ENCODE data around the gene SLC30A2. TPM values are rescaled to one million over a fixed set of nuclear protein-coding genes. Genes with fewer than 3 reads are reported as not detected.

Gene SLC30A2
- total and polyA plus RNA-seq, 9 of the 15 experiments (the other 6 are each of a cell fraction or from before 2014, with no cell fraction given) = 0.01 to 0.18 (median 0.06) TPM; not detected in 3

DNA sequence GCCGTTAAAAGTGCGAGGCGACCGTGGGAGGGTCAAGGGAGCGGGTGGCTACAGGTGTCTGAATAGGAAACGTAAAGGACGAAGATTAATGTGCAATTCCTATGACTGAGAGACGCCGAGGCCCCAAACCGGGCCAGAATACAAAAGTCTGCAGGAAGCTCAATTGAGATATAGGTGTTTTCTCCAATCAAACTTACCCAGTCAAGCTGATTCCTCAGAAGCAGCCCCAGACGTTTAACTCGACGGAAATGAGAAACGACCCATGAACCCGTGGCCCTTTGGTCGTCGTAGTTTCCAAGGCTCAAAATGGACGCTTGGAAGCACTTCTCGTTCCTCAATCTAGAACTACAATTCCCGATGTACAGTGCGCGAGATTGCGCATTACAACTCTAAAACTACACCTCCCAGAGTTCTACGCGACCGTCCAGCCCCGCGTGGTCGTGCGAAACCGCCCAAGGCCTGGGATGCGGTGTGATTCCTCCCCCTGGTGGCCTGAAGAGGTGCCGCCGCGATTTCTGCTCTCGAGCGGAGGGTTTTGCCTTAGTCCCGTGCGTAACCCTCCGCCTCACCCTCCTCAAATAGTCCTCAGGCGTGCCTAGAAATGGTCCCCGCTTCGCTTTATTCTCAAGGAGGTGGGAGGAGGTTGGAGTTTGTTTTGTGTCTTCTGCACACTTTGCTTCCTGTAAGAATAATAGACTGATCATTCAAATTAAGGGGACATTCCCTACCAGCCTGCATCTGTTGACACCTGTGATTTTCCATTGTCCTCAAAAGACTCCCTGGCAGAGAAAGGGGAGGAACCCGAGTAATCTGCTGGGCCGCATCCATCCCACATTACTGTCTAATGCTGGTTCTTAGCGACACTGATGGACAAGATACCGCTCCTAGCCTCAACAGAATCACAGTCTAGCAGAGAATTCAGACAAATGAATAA, 47.8 kb downstream of the SLC30A2 start, which contains the start of gene PAFAH2 (continued):
- TF ChIP-seq, protein P1, sequence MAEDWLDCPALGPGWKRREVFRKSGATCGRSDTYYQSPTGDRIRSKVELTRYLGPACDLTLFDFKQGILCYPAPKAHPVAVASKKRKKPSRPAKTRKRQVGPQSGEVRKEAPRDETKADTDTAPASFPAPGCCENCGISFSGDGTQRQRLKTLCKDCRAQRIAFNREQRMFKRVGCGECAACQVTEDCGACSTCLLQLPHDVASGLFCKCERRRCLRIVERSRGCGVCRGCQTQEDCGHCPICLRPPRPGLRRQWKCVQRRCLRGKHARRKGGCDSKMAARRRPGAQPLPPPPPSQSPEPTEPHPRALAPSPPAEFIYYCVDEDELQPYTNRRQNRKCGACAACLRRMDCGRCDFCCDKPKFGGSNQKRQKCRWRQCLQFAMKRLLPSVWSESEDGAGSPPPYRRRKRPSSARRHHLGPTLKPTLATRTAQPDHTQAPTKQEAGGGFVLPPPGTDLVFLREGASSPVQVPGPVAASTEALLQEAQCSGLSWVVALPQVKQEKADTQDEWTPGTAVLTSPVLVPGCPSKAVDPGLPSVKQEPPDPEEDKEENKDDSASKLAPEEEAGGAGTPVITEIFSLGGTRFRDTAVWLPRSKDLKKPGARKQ (CRISPR knock-in tag; IDR thresholded peaks at IDR 0.05) = no peak
- TF ChIP-seq ZNF644 (tag; IDR thresholded peaks at IDR 0.05; ENCODE audit: low read depth) = peak; percentile 99
- TF ChIP-seq RBM39 (optimal IDR thresholded peaks at IDR 0.05; ENCODE audit: low read depth, low read length) = peak; percentile 97
- TF ChIP-seq ZBTB17 (CRISPR knock-in tag; IDR thresholded peaks at IDR 0.05) = peak; percentile 86
- TF ChIP-seq MBD2 (IDR thresholded peaks at IDR 0.05; ENCODE audit: borderline replicate concordance, low read depth) = peak; percentile 95
- TF ChIP-seq NFRKB (IDR thresholded peaks at IDR 0.05; ENCODE audit: low read depth) = peak; percentile 95
- no peak for TF ChIP-seq ZNF707 (CRISPR knock-in tag; conservative IDR thresholded peaks at IDR 0.05)
- peak; percentile 63 for TF ChIP-seq PCBP1 (IDR thresholded peaks at IDR 0.05; ENCODE audit: low read depth, low read length, poor library complexity, severe bottlenecking)
- TF ChIP-seq STAT5A (IDR thresholded peaks at IDR 0.05; ENCODE audit: borderline replicate concordance, low read length) = peak; percentile 71
- TF ChIP-seq RB1 (IDR thresholded peaks at IDR 0.05; ENCODE audit: low read depth) = peak; percentile 99
- TF ChIP-seq IRF2 (CRISPR knock-in tag; IDR thresholded peaks at IDR 0.05) = no peak
- TF ChIP-seq KLF13 (tag; IDR thresholded peaks at IDR 0.05; ENCODE audit: borderline replicate concordance, low read depth) = peak; percentile 96
- TF ChIP-seq CBX1 (IDR thresholded peaks at IDR 0.05; ENCODE audit: low read depth) = peak; percentile 77; the same call in 1 of the 2 replicates
- TF ChIP-seq, protein P2, sequence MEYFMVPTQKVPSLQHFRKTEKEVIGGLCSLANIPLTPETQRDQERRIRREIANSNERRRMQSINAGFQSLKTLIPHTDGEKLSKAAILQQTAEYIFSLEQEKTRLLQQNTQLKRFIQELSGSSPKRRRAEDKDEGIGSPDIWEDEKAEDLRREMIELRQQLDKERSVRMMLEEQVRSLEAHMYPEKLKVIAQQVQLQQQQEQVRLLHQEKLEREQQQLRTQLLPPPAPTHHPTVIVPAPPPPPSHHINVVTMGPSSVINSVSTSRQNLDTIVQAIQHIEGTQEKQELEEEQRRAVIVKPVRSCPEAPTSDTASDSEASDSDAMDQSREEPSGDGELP (CRISPR knock-in tag; IDR thresholded peaks at IDR 0.05; ENCODE audit: borderline replicate concordance) = peak; percentile 96
- TF ChIP-seq, protein P3, sequence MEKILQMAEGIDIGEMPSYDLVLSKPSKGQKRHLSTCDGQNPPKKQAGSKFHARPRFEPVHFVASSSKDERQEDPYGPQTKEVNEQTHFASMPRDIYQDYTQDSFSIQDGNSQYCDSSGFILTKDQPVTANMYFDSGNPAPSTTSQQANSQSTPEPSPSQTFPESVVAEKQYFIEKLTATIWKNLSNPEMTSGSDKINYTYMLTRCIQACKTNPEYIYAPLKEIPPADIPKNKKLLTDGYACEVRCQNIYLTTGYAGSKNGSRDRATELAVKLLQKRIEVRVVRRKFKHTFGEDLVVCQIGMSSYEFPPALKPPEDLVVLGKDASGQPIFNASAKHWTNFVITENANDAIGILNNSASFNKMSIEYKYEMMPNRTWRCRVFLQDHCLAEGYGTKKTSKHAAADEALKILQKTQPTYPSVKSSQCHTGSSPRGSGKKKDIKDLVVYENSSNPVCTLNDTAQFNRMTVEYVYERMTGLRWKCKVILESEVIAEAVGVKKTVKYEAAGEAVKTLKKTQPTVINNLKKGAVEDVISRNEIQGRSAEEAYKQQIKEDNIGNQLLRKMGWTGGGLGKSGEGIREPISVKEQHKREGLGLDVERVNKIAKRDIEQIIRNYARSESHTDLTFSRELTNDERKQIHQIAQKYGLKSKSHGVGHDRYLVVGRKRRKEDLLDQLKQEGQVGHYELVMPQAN (IDR thresholded peaks at IDR 0.05; ENCODE audit: borderline replicate concordance) = peak; percentile 71; the same call in 1 of the 2 replicates
- peak; percentile 44 for TF ChIP-seq C11orf30 (IDR thresholded peaks at IDR 0.05; ENCODE audit: low read depth)
- TF ChIP-seq KLF6 (CRISPR knock-in tag; IDR thresholded peaks at IDR 0.05; ENCODE audit: borderline replicate concordance) = peak; percentile 91; the same call in 1 of the 2 replicates
- peak; percentile 62 for TF ChIP-seq PTTG1 (tag; IDR thresholded peaks at IDR 0.05; ENCODE audit: low read depth)
- no peak for TF ChIP-seq ZNF184 (CRISPR knock-in tag; IDR thresholded peaks at IDR 0.05)
- no peak; the same call in 1 of the 2 replicates for TF ChIP-seq POLR2H (tag; IDR thresholded peaks at IDR 0.05; ENCODE audit: low read depth)
- TF ChIP-seq FOXM1 (IDR thresholded peaks at IDR 0.05; ENCODE audit: low read depth) = 0 out of 2 replicates have a peak, but pooled peaks have one; percentile 14
- no peak for TF ChIP-seq FOXM1 (CRISPR knock-in tag; IDR thresholded peaks at IDR 0.05; ENCODE audit: low read depth)
- peak; percentile 89 for TF ChIP-seq SMAD4 (CRISPR knock-in tag; conservative IDR thresholded peaks at IDR 0.05)
